ENCODE results near the gene KIF2A. TPM values are rescaled to one million over a fixed set of nuclear protein-coding genes. Genes with fewer than 3 reads are reported as not detected.

Gene KIF2A
- total RNA-seq, 1 experiment from 2014 or later = 86.1 TPM

GRCh38 chr5:62432621-62433064 is 126.6 kb downstream of the KIF2A start:
- no peaks in the 10 kb centered on the region for H3K23me2 ChIP-seq (ENCODE audit: insufficient read length, low read depth, low read length, poor library complexity, severe bottlenecking)
- no peak overlapping the region for H2BK20ac ChIP-seq (ENCODE audit: low read depth, low read length, poor library complexity, severe bottlenecking)
- Mint-ChIP-seq H3K27ac (peak overlapping the region in 1 of 3 experiments; percentile 49; a peak in 3 of 7 replicates), H3K36me3 (ENCODE audit: insufficient read depth in 1 of 3, low read depth in 3 of 3) (peaks cover 0 to 2% (median 0%) of the 10 kb centered on the region in 3 experiments; a peak in 3 of 7 replicates), H3K9me3 (no peaks in the 10 kb centered on the region), H3K27me3 (ENCODE audit: low read depth) (no peaks in the 10 kb centered on the region), H3K4me3 (no peak overlapping the region), H3K4me1 (no peaks in the 10 kb centered on the region)
- H3K4ac ChIP-seq (ENCODE audit: low read depth, low read length) = no peak overlapping the region
- H2BK15ac ChIP-seq (ENCODE audit: low read depth, low read length) = no peak overlapping the region
- H3K79me2 ChIP-seq (ENCODE audit: insufficient read depth, low read length) = peaks cover 11% of the 10 kb centered on the region; the same call in 1 of the 2 replicates
- no peak overlapping the region for H2BK5ac ChIP-seq (ENCODE audit: insufficient read length, low read length)
- no peak overlapping the region for H3K27ac ChIP-seq (ENCODE audit: insufficient read length, low read depth, low read length)
- no peak overlapping the region for H4K91ac ChIP-seq (ENCODE audit: insufficient read length, low read depth, low read length)
- H4K20me1 ChIP-seq (ENCODE audit: control insufficient read depth, insufficient read depth, insufficient read length) = no peaks in the 10 kb centered on the region
- DNase-seq = no peak
- H3K4me2 ChIP-seq (ENCODE audit: insufficient read depth, insufficient read length, low read length) = no peak overlapping the region
- H3K4me1 ChIP-seq (ENCODE audit: insufficient read depth, low read length) = no peaks in the 10 kb centered on the region
- no peak for TF ChIP-seq CTCF (conservative IDR thresholded peaks at IDR 0.05)
- no peaks in the 10 kb centered on the region for H3K27me3 ChIP-seq (ENCODE audit: insufficient read depth, low read length)
- H3K18ac ChIP-seq (ENCODE audit: insufficient read length, low read depth, low read length) = no peak overlapping the region
- no peak overlapping the region for H2AK5ac ChIP-seq (ENCODE audit: insufficient read length, low read length)
- H2BK12ac ChIP-seq (ENCODE audit: insufficient read length, low read depth, low read length) = no peak overlapping the region
- H3T11ph ChIP-seq (ENCODE audit: low read length) = no peak overlapping the region
- no peak overlapping the region for H2AFZ ChIP-seq (ENCODE audit: low read length)
- no peaks in the 10 kb centered on the region for H3K9me3 ChIP-seq (ENCODE audit: control insufficient read depth, low read depth, low read length)
- no peak overlapping the region for H3K14ac ChIP-seq (ENCODE audit: insufficient read depth, low read length)
- no peak overlapping the region for H3K56ac ChIP-seq (ENCODE audit: insufficient read length, low read depth, low read length)
- H3K79me1 ChIP-seq (ENCODE audit: insufficient read depth, low read depth, low read length, poor library complexity, severe bottlenecking) = peaks cover 13% of the 10 kb centered on the region
- no peak overlapping the region for H4K5ac ChIP-seq (ENCODE audit: insufficient read length, low read depth, low read length)
- no CpG with 5 or more reads among the region's 5 CpGs for WGBS (ENCODE audit: extremely low coverage, insufficient read length, low lambda C conversion rate)
- no peak overlapping the region for H4K8ac ChIP-seq (replicated peaks; ENCODE audit: insufficient read length, low read depth, low read length)
- no peak overlapping the region for H2BK120ac ChIP-seq (ENCODE audit: low read depth, low read length, poor library complexity, severe bottlenecking)
- H3K9ac ChIP-seq (ENCODE audit: extremely low read depth, insufficient read length, low read length) = no peak overlapping the region
- no peak overlapping the region for H3K23ac ChIP-seq (ENCODE audit: insufficient read length, low read depth, low read length)

Other genes starting within 250 kb of the KIF2A start
- gene DIMT1, start 97.7 kb downstream of the KIF2A start, total RNA-seq (2021) = 35.5 and 36.0 TPM in 2 replicates
- gene IPO11, start 106.6 kb downstream of the KIF2A start, total RNA-seq (2021) = 59.5 and 63.0 TPM in 2 replicates

Data from H9 (cell line).